Measurements from ENCODE around the gene CDC25C.
"Not testable (repeated sequence)": the region's sequence is repeated elsewhere in the genome, so short reads cannot be mapped to it uniquely, and the experiment has no call there.

The CDC25C gene

DNA sequence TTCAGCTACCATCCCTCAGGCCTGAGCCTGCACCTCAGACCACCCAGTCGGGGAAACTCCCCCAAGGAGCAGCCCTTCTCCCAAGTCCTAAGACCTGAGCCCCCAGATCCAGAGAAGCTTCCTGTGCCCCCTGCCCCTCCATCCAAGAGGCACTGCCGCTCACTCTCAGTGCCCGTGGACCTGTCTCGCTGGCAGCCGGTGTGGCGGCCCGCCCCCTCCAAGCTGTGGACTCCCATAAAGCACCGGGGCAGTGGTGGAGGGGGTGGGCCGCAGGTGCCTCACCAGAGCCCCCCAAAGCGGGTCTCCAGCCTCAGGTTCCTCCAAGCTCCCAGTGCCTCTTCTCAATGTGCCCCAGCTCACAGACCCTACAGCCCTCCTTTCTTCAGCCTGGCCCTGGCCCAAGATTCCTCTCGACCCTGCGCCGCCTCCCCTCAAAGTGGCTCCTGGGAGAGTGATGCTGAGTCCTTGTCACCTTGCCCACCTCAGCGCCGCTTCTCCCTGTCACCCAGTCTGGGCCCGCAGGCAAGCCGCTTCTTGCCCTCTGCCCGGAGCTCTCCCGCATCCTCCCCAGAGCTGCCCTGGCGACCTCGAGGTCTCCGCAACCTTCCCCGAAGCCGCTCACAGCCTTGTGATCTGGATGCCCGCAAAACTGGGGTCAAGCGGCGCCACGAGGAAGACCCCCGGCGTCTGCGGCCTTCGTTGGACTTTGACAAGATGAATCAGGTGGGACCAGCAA lies 13.5 kb upstream of the CDC25C start:
- FAIRE-seq = no peak

DNA sequence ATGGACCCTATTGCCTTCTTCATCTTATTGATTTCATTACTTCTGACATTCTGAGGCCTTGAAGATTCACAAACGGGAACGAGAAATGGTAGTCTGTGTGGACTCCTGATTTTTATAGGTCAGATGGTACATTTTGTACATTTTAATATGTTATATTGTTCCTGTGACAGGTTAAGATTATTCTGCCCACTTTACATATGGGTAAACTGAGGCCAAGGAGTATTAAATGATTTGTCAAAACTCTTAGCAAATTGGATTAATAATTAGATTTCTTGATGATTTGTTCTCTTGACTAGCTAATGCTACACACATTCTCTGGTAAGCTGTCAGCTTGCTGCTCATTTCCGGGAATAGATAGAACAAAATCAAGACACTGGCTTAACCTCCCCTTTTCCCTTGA lies 8.4 kb upstream of the CDC25C start:
- FAIRE-seq = no peak

GRCh38 chr5:138339464-138339863 lies 7.9 kb upstream of the CDC25C start:
- FAIRE-seq = no peak

- no peak for FAIRE-seq
These were observed 7.5 kb upstream of the CDC25C start for GRCh38 chr5:138339091-138339456.

- FAIRE-seq = no peak
These were observed 6.9 kb upstream of the CDC25C start for GRCh38 chr5:138338411-138339090.

DNA sequence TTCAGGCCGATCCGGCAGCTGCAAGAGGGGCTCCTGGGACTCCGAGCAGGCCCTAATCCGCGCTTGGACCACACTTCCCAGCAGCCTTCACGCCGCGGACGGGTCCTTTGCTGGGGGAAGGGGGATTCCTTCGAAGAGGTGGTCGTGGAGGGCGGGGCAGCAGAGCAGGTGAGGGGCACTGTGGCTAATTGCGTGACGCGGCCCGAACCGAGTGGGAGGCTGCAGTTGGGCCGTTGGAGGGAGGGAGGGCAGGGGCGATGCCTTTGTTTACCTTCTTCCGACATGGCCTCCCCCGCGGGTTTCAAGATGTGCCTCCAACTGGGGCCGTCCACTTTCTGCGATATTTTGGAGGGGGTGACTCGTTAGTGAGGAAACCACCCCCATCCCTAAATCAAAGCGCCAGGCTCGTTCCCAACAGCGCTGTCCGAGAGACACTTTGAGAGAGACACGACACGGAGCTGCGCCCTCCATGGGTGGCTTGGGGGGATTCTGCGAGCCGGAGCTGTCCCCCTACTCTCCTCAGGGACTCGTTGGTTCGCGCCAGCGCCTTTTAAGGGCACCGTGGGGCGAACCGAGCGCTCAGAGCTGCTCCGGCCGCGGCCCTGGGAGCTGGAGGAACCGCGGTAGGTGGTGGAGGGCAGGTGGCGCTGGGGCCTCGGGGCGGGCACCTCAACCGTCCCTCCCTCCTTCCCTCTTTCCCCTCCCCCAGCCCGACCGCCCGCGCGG lies 6.2 kb upstream of the CDC25C start, which contains the start of gene FAM53C:
Gene FAM53C, plus strand, starts transcription at position 582 of the 726 bp plus-strand sequence. CDS start 3,070 bp downstream, outside the sequence.
- no peak for FAIRE-seq

GRCh38 chr5:138336952-138337684 lies 5.5 kb upstream of the CDC25C start:
- no peak for FAIRE-seq

- no peak for FAIRE-seq
These were observed 3.4 kb upstream of the CDC25C start for GRCh38 chr5:138334867-138335447.

DNA sequence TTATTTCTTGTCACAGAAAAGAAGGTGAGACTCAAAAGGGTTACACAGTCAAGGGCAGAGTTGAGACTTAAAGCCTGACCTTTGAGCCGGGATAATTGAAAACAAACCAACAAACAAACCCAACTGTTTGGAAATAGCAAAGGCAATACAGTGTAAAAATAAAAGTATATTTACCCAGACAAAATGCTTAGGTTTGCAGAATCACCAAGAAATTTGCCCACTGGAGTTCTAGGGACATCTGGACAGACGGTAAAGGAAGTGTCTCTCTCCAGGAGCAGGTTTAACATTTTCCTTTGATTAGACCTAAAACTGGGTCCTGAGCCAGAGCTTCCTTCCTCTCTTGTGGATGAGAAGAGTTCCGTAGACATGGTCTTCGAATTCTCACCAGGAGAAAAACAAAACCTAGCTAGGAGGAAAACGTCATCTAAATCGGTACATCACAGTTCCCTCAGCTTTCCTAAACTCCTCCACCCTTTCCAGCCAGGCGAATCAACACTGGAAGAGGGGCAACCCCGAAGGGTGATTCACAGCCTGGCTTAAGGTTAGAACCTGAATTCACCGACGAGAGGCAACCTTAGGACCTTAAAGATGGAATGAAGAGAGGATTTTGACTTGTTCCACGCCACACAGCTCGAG lies 673 bp downstream of the CDC25C start:
- no peak for FAIRE-seq

GRCh38 chr5:138318211-138318610 lies 13.4 kb downstream of the CDC25C start:
- FAIRE-seq = not testable (repeated sequence)

GRCh38 chr5:138316355-138316754 lies 15.2 kb downstream of the CDC25C start:
- no peak for FAIRE-seq

- no peak for FAIRE-seq
These were observed 15.8 kb downstream of the CDC25C start for GRCh38 chr5:138315751-138316278.

GRCh38 chr5:138305797-138306196 lies 25.8 kb downstream of the CDC25C start:
- FAIRE-seq = no peak

GRCh38 chr5:138303372-138303771 lies 28.2 kb downstream of the CDC25C start:
- no peak for FAIRE-seq

DNA sequence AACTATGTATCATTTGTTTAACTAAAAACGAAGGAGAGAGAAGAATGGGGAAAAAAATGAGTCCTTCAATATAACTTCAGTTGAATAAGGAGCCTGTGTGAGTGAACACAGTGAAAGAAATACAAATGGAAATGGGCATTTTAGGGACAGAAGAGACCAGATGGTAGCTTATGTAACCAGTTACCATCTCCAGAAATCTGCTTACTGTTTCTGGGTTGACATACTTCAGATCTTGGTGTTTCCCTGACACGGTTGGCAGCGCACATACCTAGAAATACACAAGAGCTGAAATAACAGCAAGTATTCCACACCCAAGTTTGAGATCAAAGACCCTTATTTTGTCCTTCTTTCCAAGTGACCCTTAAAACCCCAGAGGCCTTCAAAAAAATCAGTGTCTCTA lies 42.3 kb downstream of the CDC25C start:
- no peak for FAIRE-seq

GRCh38 chr5:138287246-138287645 lies 44.4 kb downstream of the CDC25C start:
- FAIRE-seq = no peak

- no peak for FAIRE-seq
These were observed 48.5 kb downstream of the CDC25C start for GRCh38 chr5:138282920-138283742.

- FAIRE-seq = no peak
These were observed 50.7 kb downstream of the CDC25C start for GRCh38 chr5:138280915-138281314.

DNA sequence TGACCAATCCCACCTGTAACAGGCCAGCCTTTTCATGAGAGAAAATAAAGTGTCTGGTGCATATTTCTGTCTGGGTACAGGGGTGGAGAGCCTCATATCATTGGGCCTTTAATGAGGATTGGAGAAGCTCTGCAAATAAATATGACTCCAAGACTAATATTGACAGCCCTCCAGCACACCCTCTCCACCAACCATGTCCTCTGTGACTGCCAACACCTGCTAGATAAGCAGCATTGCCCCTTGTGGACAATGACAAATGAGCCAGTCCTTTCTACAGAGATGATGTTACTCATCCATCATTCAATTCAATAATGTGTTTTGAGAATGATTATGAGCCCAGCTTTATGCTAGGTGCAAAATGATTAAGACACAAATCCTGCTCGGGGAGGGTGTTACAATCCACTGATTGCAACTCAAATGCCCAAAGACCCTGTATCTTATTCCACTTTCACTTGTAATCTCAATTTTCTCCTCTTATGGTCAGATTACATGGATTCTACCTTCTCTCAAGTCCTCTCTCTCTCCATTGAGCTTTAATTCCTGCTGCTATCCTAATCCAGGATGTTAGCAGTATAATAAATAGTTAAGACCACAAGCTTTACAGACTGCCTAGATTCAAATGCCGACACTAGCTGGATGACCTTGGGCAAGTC lies 55.1 kb downstream of the CDC25C start:
- no peak for FAIRE-seq

DNA sequence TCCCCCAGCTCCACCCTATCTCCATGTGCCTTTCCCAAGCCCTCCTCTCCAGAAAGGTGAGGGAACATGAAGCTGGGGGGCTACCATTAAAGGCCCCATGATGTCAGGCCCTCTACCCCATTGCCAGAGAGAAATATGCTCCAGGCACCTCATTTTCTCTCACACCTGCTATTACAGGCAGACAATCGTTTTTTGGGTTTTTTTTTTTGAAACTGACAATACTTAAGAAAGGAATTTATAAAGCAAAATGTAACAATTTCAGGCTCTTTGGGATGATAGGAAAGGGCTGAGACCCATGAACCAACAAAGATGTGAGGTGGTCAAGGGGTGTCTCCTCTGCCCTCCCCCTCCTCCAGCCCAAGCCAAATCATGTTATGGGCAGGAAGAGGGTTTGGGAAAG lies 55.7 kb downstream of the CDC25C start:
- FAIRE-seq = no peak

All from islet of Langerhans (tissue), 1 donor.